Hepatocyte (in vitro differentiated cells): ENCODE results near the gene MOB3B.

ENCODE experiments used
- CTCF ChIP-seq: fragments of 200-600 bp; sonication (generic); IDR thresholded peaks from 2 replicates; pipeline ENCODE4 v1.5.1; 2016; ENCODE audit warnings: antibody characterized with exemption, mild to moderate bottlenecking; ENCODE audit not compliant: poor library complexity
- EZH2 ChIP-seq: fragments of 200-600 bp; sonication (generic); IDR thresholded peaks from 2 replicates; pipeline ENCODE4 v1.6.1; 2016; ENCODE audit warnings: antibody characterized with exemption, mild to moderate bottlenecking, borderline replicate concordance
- EZH2phosphoT487 ChIP-seq: fragments of 200-600 bp; sonication (generic); IDR thresholded peaks from one replicate; pipeline ENCODE4 v1.6.1; 2018; ENCODE audit warnings: antibody characterized with exemption, mild to moderate bottlenecking, low read depth, moderate library complexity; ENCODE audit not compliant: unreplicated experiment, severe bottlenecking

- TF ChIP-seq CTCF (no peak), EZH2 (no peak), EZH2phosphoT487 (no peak)
These were observed 147.3 kb downstream of the MOB3B start for GRCh38 chr9:27382308-27382707.
